Inferior parietal cortex (tissue), 1 donor: ENCODE results near the gene SPAG8.

ENCODE experiments used
- DNase-seq: peaks from one replicate; pipeline ENCODE4 v3.0.0-alpha.2; 2016; ENCODE audit errors: extremely low spot score

Gene SPAG8

GRCh38 chr9:35812025-35812602 is at the start of gene SPAG8:
Gene SPAG8 (minus strand): TSS chr9:35812262. CDS start chr9:35812147, 115 bp downstream.
- DNase-seq, result peak; percentile 95

- DNase-seq, result no peak
Observed at GRCh38 chr9:35861161-35861897, 49.3 kb upstream of the SPAG8 start.

- no peak for DNase-seq
Observed at GRCh38 chr9:35859990-35860339, 47.9 kb upstream of the SPAG8 start.

- no peak for DNase-seq
Observed at GRCh38 chr9:35859310-35859989, 47.4 kb upstream of the SPAG8 start.

- no peak for DNase-seq
Observed at GRCh38 chr9:35858458-35858857, 46.4 kb upstream of the SPAG8 start.

- DNase-seq, result no peak
Observed at GRCh38 chr9:35856882-35857281, 44.8 kb upstream of the SPAG8 start.

GRCh38 chr9:35856206-35856605 is 44.1 kb upstream of the SPAG8 start:
- DNase-seq, result no peak

- DNase-seq, result no peak
Observed at GRCh38 chr9:35854091-35854762, 42.2 kb upstream of the SPAG8 start.

- DNase-seq, result no peak
Observed at GRCh38 chr9:35852876-35853865, 41.1 kb upstream of the SPAG8 start.

- DNase-seq, result no peak
Observed at GRCh38 chr9:35852267-35852815, 40.3 kb upstream of the SPAG8 start.

GRCh38 chr9:35847792-35848572 is 35.9 kb upstream of the SPAG8 start:
- DNase-seq, result peak; percentile 65

- no peak for DNase-seq
Observed at GRCh38 chr9:35845824-35846771, 34.0 kb upstream of the SPAG8 start.

GRCh38 chr9:35844628-35845270 is 32.7 kb upstream of the SPAG8 start:
- DNase-seq, result peak; percentile 81

GRCh38 chr9:35842795-35843194 is 30.7 kb upstream of the SPAG8 start:
- DNase-seq, result no peak

GRCh38 chr9:35842020-35842745 is 30.1 kb upstream of the SPAG8 start:
- DNase-seq, result no peak

GRCh38 chr9:35841645-35841900 is 29.5 kb upstream of the SPAG8 start:
- DNase-seq, result no peak

GRCh38 chr9:35840881-35841644 is 29.0 kb upstream of the SPAG8 start:
- DNase-seq, result no peak
